ENCODE measurements around the gene DIAPH3. TPM values are rescaled to one million over a fixed set of nuclear protein-coding genes. Genes with fewer than 3 reads are reported as not detected.

The DIAPH3 gene
- total RNA-seq, 1 experiment from 2014 or later: 11.2 TPM

GRCh38 chr13:60035874-60036273, 127.9 kb downstream of the DIAPH3 start:
- no peak for DNase-seq (ENCODE audit: extremely low read depth, low read depth)

GRCh38 chr13:60032851-60033250, 130.9 kb downstream of the DIAPH3 start:
- DNase-seq (ENCODE audit: extremely low read depth, low read depth): no peak

GRCh38 chr13:60028021-60028420, 135.7 kb downstream of the DIAPH3 start:
- DNase-seq (ENCODE audit: extremely low read depth, low read depth): no peak

GRCh38 chr13:60026286-60026685, 137.4 kb downstream of the DIAPH3 start:
- DNase-seq (ENCODE audit: extremely low read depth, low read depth): no peak

- DNase-seq (ENCODE audit: extremely low read depth, low read depth): no peak
Observed at GRCh38 chr13:60020288-60020687, 143.4 kb downstream of the DIAPH3 start.

- DNase-seq (ENCODE audit: extremely low read depth, low read depth): no peak
Observed at GRCh38 chr13:60019119-60019993, 144.4 kb downstream of the DIAPH3 start.

- no peak for DNase-seq (ENCODE audit: extremely low read depth, low read depth)
Observed at GRCh38 chr13:60018536-60018935, 145.2 kb downstream of the DIAPH3 start.

- DNase-seq (ENCODE audit: extremely low read depth, low read depth): no peak
Observed at GRCh38 chr13:60016229-60016628, 147.5 kb downstream of the DIAPH3 start.

- no peak for DNase-seq (ENCODE audit: extremely low read depth, low read depth)
Observed at GRCh38 chr13:60013166-60013565, 150.6 kb downstream of the DIAPH3 start.

- no peak for DNase-seq (ENCODE audit: extremely low read depth, low read depth)
Observed at GRCh38 chr13:60012488-60012887, 151.2 kb downstream of the DIAPH3 start.

- DNase-seq (ENCODE audit: extremely low read depth, low read depth): peak; percentile 36
Observed at GRCh38 chr13:60009300-60010253, 154.2 kb downstream of the DIAPH3 start.

GRCh38 chr13:60001889-60002288, 161.8 kb downstream of the DIAPH3 start:
- DNase-seq (ENCODE audit: extremely low read depth, low read depth): no peak

GRCh38 chr13:60000976-60001375, 162.8 kb downstream of the DIAPH3 start:
- DNase-seq (ENCODE audit: extremely low read depth, low read depth): no peak

GRCh38 chr13:60000081-60000480, 163.6 kb downstream of the DIAPH3 start:
- no peak for DNase-seq (ENCODE audit: extremely low read depth, low read depth)

GRCh38 chr13:59997976-59998375, 165.8 kb downstream of the DIAPH3 start:
- no peak for DNase-seq (ENCODE audit: extremely low read depth, low read depth)

- no peak for DNase-seq (ENCODE audit: extremely low read depth, low read depth)
Observed at GRCh38 chr13:59996461-59996980, 167.2 kb downstream of the DIAPH3 start.

- DNase-seq (ENCODE audit: extremely low read depth, low read depth): no peak
Observed at GRCh38 chr13:59991395-59991794, 172.3 kb downstream of the DIAPH3 start.

GRCh38 chr13:59982631-59983382, 180.9 kb downstream of the DIAPH3 start:
- DNase-seq (ENCODE audit: extremely low read depth, low read depth): no peak

- no peak for DNase-seq (ENCODE audit: extremely low read depth, low read depth)
Observed at GRCh38 chr13:59979589-59979988, 184.1 kb downstream of the DIAPH3 start.

- no peak for DNase-seq (ENCODE audit: extremely low read depth, low read depth)
Observed at GRCh38 chr13:59978862-59979261, 184.9 kb downstream of the DIAPH3 start.

Measured in NCI-H460 (cell line).